NOMO-1 treated with DMSO at 0.1 percent for 48 hours (cell line): ENCODE results near the gene CAMK2A.
"Not testable (repeated sequence)": the region's sequence is repeated elsewhere in the genome, so short reads cannot be mapped to it uniquely, and the experiment has no call there.

Experiments used
- DNase-seq: peaks from one replicate; lab custom pipeline; 2025; ENCODE audit not compliant: unreplicated experiment; lab: John Stamatoyannopoulos, UW

CAMK2A gene

DNA sequence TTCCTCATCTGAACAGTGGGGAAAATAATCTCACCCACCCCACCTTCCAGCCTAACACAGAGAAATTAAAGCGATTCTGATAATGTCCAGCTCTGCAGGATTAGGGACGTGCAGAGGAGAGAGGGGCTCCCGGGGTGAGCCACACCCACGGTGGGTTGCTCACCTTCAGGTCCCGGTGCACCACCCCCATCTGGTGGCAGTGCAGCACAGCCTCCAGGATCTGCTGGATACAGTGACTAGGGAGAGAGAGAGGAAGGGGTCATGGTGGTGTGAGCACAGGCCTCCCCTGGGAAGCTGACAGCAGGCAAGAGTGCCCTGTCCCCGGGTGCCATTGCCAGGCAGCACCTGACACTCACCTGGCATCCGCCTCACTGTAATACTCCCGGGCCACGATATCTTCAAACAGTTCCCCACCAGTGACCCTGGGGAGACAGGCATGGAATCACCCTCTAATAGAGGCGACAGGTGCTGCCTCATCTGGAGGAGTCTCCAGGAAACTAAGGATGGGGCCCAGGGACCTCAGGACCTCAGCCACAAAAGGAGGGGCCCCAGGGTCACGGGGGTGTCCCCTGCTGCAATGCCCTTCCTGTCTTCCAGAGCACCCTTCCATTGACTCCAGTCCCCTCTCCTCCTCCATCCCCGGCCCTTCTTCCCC, 33.0 kb downstream of the CAMK2A start:
- DNase-seq = no peak

DNA sequence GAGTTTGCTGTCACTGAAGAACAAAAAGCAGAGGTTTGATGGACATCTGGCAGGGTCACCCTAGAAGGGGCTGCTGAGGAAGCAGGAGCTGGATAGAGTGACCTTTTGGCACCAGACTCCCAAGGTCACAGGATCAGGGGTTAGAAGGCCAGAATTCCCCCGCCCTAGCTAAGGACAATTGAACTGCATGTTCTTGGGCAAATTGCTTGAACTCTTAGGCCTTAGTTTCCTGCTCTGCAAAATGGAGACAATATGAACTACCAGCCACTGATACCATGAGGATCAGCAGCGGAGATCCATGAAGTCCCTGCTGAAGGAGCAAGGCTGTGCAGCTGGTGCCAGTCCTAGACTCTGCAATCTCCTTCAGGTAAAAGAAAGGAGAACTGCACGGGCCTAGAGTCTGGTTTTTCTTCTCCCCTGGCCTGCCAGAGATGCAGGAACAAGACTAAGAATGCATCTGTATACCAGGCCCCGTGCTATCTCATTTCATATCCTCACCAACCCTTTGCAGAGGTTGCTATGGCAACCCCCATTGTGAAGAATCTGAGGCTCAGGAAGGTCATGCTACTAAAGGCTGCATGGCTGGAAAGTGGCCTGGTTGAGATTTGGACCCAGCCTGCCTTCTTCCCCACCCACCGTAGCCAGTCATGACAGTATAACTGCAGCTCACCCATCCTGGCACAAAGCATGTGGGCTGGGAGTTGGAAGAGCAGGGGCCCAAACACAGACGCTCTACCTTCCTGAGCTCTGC, 33.7 kb downstream of the CAMK2A start:
- no peak for DNase-seq

DNA sequence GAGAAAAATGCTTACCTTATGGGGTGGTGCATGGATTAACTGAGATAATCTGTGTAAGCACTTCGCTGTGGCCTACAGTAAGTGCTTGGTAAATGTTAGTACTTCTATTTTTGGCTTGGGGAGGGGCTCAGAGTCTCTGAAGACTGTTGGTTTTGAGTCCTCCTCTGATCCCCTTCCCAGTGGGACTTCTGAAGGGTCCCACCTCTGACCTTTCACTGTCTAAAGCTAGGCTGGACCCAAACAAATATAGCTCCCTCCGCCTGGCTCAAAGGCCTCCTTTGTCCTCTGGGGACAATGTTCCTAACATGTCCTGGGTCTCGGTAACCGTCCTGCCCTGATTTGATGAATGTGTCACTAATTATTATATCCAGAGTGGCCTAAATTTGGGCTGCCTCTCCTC, 34.8 kb downstream of the CAMK2A start:
- no peak for DNase-seq

DNA sequence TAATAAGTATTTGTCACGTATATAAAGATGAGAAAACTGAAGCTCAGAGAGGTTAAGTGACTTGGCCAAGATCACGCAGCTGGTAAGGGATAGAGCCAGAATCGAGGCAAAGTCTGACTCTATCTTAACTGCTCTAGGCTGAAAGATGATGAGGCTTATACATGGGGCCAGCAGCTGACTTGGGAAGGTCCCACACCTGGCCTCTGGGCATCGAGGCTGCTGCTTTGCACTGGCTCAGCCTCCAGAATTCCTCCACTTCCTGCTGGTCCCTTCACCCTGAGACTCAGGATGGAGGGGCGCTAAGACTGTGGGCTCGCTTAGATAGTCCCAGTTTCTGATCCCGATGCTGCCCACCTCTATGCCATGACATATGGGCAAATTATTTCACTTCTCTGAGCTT, 35.2 kb downstream of the CAMK2A start:
- DNase-seq = no peak

DNA sequence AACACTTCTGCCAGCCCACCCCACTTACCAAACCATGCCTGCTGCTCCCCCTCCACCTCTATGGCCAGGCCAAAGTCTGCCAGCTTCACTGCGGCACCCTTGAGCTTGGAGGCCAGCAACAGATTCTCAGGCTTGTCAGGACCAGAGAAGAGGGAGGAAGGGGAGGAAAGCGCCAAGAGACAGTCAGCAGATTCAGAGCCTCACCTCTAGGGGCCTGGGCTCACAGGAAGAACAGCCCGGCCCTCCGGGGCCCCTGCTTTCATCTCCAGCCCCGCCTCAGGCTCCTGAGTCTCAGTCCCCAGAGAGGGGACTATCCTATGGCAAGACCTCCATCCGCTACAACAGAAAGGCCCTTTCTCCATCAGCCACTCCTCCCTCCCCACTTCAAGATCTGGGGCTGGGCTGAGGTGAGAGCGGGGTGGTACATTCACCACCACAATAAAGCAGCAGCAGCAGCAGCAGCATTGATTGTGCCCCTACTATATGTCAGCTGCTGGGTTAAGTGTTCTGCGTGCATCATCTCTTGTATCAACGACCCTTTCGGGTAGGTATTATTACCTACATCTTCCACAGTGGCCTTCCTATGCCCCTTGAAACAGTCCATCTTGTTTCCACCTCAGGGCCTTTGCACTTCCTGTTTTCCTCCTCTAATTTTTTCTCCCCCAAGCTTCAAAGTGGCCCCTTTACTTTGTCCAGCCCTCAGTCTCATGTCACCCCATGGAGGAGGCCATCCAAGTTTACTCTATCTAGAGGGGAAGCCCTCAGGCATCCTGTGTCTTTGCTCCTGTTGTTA, 36.0 kb downstream of the CAMK2A start:
- no peak for DNase-seq

DNA sequence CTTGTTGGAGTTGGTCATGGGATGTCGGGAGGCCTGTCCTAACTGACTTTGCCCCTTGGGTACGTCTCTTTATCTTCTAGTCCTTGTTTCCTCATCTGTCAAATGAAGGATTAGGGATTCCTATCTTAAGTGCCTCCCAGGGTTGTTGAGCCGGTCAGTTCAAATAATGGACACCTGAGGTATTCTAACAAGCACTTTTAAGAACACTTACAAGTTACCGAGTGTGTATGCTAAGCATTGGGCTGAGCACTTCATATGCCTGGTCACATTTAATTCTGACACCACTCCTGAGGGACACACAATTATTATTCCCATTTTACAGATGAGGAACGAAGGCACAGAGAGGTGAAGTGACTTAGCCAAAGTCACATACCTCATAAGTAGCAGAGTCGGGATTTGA, 37.1 kb downstream of the CAMK2A start:
- no peak for DNase-seq

DNA sequence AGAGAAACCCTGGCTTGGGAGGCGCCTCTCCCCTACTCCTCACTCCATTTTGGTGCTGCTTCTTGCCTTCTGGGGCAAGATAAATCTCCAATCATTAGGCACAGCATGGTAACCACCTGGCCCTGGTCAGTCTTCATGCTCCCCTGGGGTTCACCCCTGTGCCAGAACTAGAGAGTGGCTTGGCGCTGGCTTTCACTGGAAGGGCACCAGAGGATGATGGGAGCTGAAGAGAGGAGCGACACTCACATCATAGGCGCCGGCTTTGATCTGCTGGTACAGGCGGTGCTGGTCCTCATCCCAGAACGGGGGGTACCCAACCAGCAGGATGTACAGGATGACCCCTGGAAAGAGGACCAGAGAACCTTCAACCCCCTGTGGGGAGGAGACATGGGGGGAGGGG, 38.1 kb downstream of the CAMK2A start:
- no peak for DNase-seq

DNA sequence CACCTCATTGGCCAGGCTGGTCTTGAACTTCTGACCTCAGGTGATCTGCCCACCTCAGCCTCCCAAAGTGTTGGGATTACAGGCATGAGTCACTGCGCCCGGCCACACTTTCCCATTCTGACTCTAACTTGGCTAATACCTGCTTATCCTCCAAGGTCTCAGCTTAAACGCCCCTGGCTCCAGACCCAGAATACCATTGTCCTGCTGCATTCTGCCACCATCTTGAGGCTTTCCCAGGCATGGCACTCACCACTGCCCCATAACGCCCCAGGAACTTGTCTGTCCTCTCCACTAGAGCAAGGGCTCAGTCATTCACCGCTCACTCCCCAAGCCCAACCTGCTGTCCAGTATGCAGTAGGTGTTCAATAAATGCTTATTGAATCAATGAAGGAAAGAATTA, 39.8 kb downstream of the CAMK2A start:
- no peak for DNase-seq

DNA sequence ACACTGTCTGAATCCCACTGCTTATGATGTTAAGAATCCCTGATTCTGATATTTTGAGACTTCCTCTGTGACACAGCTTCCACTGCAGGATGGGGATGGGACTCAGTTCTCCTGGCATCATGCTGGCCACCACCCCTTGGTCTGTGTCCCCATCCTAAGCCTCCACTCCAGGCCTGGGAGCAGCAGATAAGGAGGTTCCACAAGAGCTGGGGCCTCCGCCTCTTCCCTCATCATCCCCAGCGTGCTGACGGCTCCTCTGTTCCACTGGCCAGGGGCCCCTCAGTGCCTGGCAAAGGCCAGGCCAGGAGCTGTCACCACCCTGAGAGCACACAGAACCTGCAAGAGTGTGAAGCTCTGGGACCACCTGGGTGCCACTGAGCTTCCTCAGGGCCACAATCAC, 40.6 kb downstream of the CAMK2A start:
- DNase-seq = no peak

DNA sequence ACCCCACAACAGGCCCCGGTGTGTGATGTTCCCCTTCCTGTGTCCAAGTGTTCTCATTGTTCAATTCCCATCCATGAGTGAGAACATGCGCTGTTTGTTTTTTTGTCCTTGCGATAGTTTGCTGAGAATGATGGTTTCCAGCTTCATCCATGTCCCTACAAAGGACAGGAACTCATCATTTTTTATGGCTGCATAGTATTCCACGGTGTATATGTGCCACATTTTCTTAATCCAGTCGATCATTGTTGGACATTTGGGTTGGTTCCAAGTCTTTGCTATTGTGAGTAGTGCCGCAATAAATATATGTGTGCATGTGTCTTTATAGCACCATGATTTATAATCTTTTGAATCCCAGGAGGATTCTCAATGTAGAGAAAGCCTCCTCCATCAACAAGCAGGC, 41.1 kb downstream of the CAMK2A start:
- not testable (repeated sequence) for DNase-seq

DNA sequence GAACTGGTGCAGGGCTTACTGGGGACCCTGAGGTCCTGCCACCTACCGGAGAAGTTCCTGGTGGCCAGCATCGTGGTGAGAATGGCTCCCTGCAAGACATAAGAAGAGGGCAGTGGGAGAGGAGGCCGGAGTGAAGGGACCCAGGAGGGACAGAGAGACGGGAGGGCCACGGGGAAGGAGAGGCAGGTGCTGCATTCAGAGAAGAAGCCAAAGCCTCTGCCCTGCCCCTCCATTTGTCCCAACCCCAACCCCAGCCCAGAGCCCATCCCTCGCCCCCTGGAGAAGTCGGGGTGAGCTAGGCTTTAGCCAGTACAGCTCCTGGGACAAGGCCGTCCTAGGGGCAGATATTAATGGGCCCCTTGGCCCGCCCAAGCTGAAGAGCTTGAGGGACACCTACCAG, 41.8 kb downstream of the CAMK2A start:
- no peak for DNase-seq

DNA sequence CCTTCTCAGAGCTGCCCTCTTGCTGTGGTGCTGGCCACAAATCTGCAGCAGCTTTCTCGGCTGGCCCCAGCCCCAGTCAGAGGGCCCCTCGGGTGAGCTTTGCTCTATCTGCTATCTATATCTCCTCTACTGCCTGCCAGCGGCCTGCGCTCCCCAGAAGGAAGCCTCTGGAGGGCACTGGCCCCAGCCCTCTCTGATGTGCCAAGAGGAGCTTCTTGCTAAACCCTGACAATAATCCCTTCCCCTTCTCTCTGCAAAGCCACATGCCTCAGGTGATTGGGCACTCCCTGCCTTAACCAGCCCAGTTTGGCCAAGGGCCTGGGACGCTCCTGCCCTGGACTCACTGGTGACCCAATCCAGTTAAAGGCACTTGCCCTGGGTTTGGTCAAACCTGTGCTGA, 42.7 kb downstream of the CAMK2A start:
- DNase-seq = no peak

DNA sequence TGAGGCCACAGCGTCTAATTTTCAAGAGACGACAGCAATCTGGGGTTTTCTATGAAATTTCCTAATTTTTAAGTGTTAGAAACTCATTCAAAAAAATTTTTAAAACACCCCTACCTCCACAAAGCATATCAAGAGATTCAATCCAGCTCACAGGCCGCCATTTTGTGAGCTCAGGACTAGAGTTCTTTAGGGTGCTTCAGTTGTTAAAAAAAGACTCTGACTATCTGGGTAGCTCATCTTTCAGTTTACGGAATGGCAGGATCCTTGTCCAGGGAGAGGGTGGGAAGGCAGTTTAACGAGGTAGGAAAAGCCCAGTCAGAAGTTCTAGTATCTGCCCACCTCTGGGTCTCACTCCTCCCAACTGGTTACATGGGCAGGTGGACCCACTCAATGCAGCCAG, 43.1 kb downstream of the CAMK2A start:
- no peak for DNase-seq

DNA sequence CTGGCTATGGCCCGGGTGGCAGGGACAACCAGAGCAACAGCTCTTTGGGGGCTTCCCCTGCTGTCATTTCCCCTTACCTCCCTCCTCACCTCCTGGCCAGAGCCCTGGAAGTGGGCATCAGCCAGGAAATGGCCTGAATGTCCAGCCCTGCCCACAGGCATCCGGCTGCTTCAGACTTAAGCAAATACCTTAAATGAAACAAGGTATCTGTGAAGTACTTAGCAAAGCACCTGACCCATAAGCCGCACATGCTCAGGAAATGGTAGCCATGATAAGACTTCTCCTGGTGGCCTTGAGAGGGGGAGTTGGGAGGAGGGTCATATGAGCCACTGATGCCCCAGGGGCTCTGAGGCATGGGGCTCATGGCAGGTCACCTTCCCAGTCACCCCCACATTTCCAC, 43.8 kb downstream of the CAMK2A start:
- DNase-seq = no peak

DNA sequence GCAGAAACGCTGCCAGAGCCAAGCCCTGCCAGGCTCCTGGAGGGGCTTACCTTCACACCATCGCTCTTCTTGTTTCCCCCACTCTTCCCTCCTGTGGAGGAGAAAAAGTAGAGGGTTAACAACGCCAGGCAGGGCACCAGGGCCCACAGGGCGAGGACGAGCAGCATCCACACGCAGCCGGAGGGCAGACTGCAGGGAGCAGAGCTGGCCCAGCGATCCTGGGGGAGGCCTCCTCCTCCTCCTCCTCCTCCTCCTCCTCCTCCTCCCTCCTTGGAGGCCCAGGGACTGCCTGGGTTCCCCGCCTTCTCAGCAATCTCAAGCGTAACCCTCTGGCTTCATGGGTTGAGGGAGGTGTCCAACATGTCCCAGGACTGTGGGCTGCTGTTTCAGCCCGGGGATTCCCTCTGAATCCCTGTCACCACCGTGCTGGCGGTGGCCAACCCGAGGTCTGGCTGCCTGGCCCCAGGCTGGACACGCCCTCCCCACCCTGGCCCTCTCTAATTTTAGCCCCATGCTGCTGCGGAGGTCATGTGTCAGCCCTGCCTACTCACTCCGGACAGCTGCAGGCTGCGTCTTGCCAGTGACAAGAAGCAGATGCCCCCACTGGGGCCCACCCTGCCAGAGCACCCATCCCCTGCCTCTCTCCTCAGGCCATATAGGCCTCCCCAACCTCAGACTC, 44.3 kb downstream of the CAMK2A start:
- DNase-seq = no peak

DNA sequence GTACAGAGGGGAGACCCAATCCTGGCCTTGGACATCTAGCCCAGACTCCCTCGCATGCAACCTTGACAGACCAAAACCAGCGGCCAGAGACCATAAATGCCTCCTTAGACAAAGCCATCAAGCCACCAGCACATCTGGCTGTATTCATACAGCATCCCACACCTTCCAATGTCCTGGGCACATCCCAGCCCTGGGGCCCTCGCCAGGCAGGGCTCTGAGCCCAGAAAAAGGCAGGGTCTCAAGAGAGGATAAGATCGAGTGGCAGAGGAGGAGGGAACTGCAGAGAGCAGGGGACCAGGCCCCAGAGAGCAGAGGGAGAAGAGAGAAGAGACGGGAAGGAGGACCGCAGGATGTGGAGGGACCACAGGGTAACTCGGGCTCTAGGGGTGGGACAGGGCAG, 45.4 kb downstream of the CAMK2A start:
- no peak for DNase-seq

DNA sequence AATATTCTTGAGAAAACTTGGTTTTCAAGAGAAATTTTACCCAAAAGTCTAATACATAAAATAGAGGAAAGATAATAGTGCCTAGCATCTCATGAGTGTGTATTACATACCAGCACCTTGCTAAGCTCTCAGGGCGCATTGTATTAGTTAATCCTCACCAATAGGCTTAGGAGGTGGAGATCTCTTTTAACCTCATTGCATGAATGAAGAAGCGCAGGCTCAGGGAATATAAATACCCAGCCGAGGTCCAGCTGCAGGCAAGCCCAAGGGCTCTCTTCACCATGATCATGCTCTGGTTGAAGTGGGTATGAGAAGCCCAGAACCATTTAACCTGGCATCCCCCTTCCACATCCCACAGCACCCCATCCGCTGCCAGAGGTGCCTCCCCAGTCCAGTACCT, 46.0 kb downstream of the CAMK2A start:
- DNase-seq = no peak

DNA sequence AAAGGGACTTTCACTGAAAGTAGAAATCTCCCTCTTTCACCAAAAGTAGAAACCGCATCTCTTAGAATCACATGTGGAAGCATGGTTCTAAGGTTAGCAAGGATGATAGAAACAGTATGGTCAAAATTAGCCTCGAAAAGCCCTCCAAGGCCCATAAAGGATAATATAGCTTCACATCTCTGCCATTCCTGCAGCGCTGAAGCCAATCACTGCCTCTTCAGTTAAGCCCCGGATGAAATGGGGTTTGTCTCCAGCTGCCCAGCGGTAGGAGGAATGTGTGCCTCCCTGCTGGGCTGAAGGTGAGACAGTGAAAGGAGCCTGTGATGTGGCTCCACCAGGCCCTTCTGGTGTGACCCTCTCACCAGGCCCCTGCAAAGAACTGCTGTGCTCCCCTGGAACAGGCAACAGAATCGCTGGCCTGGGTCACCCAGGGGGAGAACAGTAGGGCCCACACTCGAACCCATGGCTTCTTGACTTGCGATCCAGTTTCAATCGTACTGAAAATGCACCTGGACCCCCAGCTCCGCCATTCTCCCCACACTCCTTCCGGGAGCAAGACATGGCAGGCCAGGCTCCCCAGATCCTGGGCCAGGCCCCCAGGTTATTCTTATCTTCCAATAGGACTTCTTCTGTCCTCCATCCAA, 47.2 kb downstream of the CAMK2A start:
- DNase-seq = no peak

DNA sequence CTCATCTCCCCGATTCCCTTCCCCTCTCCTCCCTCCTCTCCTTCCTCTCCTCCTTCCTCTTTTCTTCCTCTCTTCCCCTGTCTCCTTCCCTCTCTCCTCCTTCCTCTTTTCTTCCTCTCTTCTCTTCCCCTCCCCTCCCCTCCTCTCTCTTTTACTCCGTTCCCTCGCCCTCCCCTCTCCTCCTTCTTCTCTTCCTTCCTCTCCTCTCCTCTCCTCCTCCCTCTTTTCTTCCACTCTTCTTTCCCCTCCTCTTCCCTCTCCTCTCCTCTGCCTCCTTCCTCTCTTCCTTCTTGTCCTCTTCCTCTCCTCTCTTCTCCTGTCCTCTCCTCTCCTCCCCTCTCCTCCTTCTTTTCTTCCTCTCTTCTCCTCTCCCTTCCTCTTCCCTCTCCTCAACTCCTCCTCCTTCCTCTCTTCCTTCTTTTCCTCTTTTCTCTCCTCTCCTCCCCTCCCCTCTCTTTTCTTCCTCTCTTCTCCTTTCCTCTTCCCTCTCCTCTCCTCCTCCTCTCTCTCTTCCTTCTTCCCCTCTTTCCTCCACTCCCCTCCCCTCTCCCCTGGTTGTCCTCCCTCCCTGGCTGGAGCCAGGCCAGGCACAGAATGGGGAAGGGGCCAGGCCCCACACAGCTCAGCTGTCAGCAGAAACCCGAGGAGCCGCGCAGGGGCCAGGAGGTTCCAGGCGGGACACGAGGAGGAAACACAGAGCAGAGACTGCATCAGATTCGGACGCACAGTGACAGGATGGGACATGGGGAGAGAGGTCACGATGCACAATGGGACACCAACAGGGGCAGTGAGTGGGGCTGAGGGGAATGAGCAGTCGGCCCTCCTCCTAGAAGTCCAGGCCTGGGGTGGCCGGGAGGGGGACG, 48.0 kb downstream of the CAMK2A start:
- no peak for DNase-seq

DNA sequence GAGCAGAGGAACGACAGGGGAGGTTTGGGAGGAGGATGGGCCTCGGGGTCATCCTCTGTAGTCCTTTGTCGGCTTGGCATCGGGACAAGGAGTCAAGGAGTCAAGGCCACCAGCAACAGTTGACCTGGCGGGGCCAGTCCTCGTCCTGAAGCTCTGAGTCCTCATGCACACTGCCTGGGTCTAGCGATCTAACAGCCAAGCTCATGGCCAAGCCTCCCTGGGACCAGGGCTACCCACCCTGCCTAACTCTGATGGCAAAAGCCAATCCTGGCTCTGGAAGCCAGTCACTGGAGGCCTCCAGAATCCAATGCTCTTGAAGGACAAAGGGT, 49.8 kb downstream of the CAMK2A start:
- DNase-seq = no peak
